Gastrocnemius medialis (tissue), 4 donors: ENCODE measurements around the gene RBM48. TPM values are rescaled to one million over a fixed set of nuclear protein-coding genes. Genes with fewer than 3 reads are reported as not detected.

Experiments
- ATAC-seq, 2 donors: fragments of 150-250 bp; one replicate each; pipeline ENCODE4 v1.9.1; 2016
- DNase-seq, 2 donors: peaks; one replicate each; pipeline ENCODE4 v3.0.0-alpha.2; 2019
- H3K27ac ChIP-seq, 4 donors: fragments of 200-600 bp; sonication (generic); 1 replicate in 1 of 4; 2 replicates in 3 of 4; pipeline ENCODE4 v1.5.1; 2016 to 2018; ENCODE audit warnings: mild to moderate bottlenecking in 2 of 4, moderate library complexity in 1 of 4
- H3K27me3 ChIP-seq, 3 donors: fragments of 200-600 bp; sonication (generic) in 2 of 3; 1 replicate in 1 of 3; 2 replicates in 2 of 3; pipeline versions ENCODE4 v1.5.1 to v1.6.0; 2016 to 2019; ENCODE audit warnings: mild to moderate bottlenecking in 1 of 3, moderate library complexity in 1 of 3
- H3K36me3 ChIP-seq, 2 donors: fragments of 200-600 bp; sonication (generic) in 1 of 2; one replicate each; pipeline ENCODE4 v1.5.1; 2017 to 2018
- H3K4me1 ChIP-seq, 2 donors: fragments of 200-600 bp; sonication (generic) in 1 of 2; one replicate each; pipeline ENCODE4 v1.5.1; 2016 to 2017; ENCODE audit warnings: mild to moderate bottlenecking in 2 of 2
- H3K4me3 ChIP-seq, 4 donors: fragments of 200-600 bp; sonication (generic) in 3 of 4; 1 replicate in 1 of 4; 2 replicates in 3 of 4; pipeline ENCODE4 v1.5.1; 2016 to 2019; ENCODE audit warnings: mild to moderate bottlenecking in 2 of 4
- H3K9me3 ChIP-seq, 3 donors: fragments of 200-600 bp; sonication (generic) in 2 of 3; 1 replicate in 1 of 3; 2 replicates in 2 of 3; pipeline ENCODE4 v1.5.1; 2016 to 2019
- CTCF ChIP-seq, 5 experiments: fragments of 450-650 bp in 3 of 5; fragments of 200-600 bp in 2 of 5; sonication (generic) in 2 of 5; IDR thresholded peaks in 4 of 5; conservative IDR thresholded peaks in 1 of 5; 1 replicate in 4 of 5; 2 replicates in 1 of 5; pipeline ENCODE4 v1.5.1; 2016 to 2019; ENCODE audit warnings: antibody characterized with exemption in 5 of 5, mild to moderate bottlenecking in 3 of 5, moderate library complexity in 3 of 5
- POLR2A ChIP-seq, 2 donors: fragments of 450-650 bp; IDR thresholded peaks; one replicate each; pipeline ENCODE4 v1.6.1; 2017; ENCODE audit warnings: antibody characterized with exemption in 2 of 2, mild to moderate bottlenecking in 2 of 2, moderate library complexity in 2 of 2
- in situ Hi-C, 4 donors: fragments of 200-750 bp; cut with MboI; loops; one replicate each; pipeline versions ENCODE4 v1.15.0 to v1.8.0; 2017; ENCODE audit warnings: low sequenced_read_pairs in 4 of 4
- intact Hi-C: fragments of 100-400 bp; cut with DNase I; formaldehyde crosslinking; loops from one replicate; pipeline ENCODE4 v1.15.1; 2023; ENCODE audit warnings: low total_unique reads
- total RNA-seq, 4 donors: library from RNA; depleted of rRNA; stranded (reverse); fragments of >200 nt; gene quantifications; one replicate each; pipeline versions ENCODE4 v1.1.0 to v1.2.3, GENCODE V29; 2016

Gene RBM48
- total RNA-seq, 4 donors from 2014 or later, result 8.0 to 11.2 (median 8.8) TPM

- DNase-seq (no peak), ATAC-seq (no peak)
- no peaks in the 10 kb centered on the region for H3K4me1 ChIP-seq
- no peaks in the 10 kb centered on the region for H3K27me3 ChIP-seq
- TF ChIP-seq POLR2A (IDR thresholded peaks at IDR 0.05) (no peak), CTCF (IDR thresholded peaks at IDR 0.05 in 4 of 5, conservative IDR thresholded peaks at IDR 0.05 in 1 of 5) (no peak)
- intact Hi-C loops (no loop called here), in situ Hi-C loops (no loop called here)
- H3K4me3 ChIP-seq, result no peak overlapping the region
- H3K36me3 ChIP-seq, result peaks cover 0 to 27% of the 10 kb centered on the region in 2 donors
- no peak overlapping the region for H3K27ac ChIP-seq
- H3K9me3 ChIP-seq, result no peaks in the 10 kb centered on the region
Measured at GRCh38 chr7:92517631-92518030, 11.0 kb upstream of the RBM48 start.

DNA sequence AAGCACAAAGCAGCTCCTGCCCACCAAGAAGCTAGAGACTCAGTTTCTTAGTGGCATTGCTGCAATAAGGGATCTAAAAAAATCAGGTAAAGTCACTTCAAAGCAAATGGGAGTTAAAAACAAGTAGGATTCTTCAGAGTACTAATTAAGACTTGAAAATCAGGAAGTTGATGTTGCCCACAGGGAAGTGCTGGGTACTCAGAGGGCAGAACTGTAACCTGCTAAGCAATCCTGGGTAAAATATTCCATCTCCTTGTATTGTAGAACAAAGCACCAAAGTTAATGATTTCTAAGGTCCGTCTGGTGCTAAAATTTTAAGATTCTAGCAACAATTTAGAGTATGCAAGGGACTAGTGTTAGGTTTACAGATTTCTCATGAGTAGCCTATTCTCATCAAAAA, 8.6 kb upstream of the RBM48 start:
- Histone ChIP-seq H3K36me3 (peaks cover 0 to 27% of the 10 kb centered on the region in 2 donors), H3K27me3 (no peaks in the 10 kb centered on the region), H3K4me3 (no peak overlapping the region), H3K4me1 (peaks cover 0 to 4% of the 10 kb centered on the region in 2 donors), H3K27ac (no peak overlapping the region), H3K9me3 (no peaks in the 10 kb centered on the region)
- ATAC-seq, result no peak
- TF ChIP-seq CTCF (IDR thresholded peaks at IDR 0.05 in 4 of 5, conservative IDR thresholded peaks at IDR 0.05 in 1 of 5) (no peak), POLR2A (IDR thresholded peaks at IDR 0.05) (no peak)
- intact Hi-C loops, result no loop called here
- in situ Hi-C loops, result no loop called here
- DNase-seq, result no peak

DNA sequence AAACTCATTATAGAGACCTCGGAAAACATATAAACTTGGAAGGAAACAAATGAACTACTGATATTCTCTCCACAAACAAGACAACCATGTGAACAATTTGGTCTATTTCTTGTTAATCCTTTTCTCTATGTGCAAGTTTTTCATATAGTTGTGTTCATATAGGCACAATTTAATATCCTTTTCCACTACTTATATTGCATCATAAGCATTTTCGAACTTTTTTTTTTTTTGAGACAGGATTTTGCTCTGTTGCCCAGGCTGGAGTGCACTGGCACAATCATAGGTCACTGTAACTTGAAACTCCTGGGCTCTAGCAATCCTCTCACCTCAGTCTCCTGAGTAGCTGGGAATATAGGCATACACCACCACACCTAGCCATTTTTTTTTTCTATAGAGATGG, 5.5 kb upstream of the RBM48 start:
- TF ChIP-seq CTCF (IDR thresholded peaks at IDR 0.05 in 4 of 5, conservative IDR thresholded peaks at IDR 0.05 in 1 of 5), result no peak
- Histone ChIP-seq H3K4me1 (peaks cover 10 to 15% of the 10 kb centered on the region in 2 donors), H3K9me3 (no peaks in the 10 kb centered on the region), H3K4me3 (no peak overlapping the region), H3K27ac (no peak overlapping the region), H3K27me3 (no peaks in the 10 kb centered on the region), H3K36me3 (peaks cover 0 to 12% of the 10 kb centered on the region in 2 donors)
- intact Hi-C loops, result no loop called here
- DNase-seq (no peak), ATAC-seq (no peak)
- in situ Hi-C loops, result no loop called here

DNA sequence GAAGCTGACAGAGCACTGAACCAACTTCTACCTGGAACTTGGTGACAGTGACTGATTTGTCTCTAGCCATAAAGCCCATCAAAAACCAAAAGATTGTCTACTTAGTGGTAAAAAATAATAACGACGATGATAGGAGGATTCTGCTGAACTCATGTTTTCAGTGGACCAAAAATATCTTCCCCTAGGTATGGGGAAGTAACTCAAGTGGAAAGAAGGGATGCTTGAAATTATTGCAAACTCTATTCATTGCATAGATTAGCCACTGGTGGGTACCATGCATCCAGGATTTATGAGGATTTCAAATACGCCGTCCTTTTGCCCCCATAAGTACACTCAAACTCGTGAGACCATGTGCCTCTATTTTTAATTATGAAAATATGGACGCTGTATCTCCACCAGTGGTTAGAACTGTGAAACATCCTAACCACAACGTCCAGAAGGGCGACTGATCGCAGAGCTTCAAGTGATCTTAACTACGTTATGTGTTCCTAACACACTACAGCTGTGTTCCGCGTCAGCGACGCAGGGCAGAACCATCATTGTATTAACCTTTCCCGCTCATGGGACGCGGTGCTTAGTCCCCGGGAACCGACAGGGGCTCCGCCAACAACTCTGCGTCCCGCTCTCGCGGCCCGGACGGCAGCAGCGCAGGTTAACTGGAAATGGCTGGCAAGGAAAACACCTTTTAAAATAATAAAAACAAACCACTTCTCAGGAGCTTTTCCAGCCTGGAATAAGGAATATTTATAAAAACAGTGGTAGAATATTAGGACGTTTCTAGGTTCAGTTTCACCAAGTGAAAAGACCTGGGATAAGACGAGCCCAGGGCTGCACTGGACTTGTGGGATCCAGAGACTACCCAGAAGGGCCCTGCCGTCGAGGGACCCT, 1.1 kb upstream of the RBM48 start:
- peaks cover 18 to 23% of the 10 kb centered on the region in 2 donors for H3K4me1 ChIP-seq

More for the DNA sequence above, 1.1 kb upstream of the RBM48 start:
- peak; percentile 14 to 22 for ATAC-seq
- no peaks in the 10 kb centered on the region for H3K9me3 ChIP-seq
- DNase-seq, result peak in 1 of 2 donors; percentile 27
- H3K36me3 ChIP-seq, result peaks cover 0 to 22% of the 10 kb centered on the region in 2 donors
- in situ Hi-C loops (loop anchor here in 1 of 4 donors (25.0 kb wide), 1 partner anchor 290 kb away; the partner anchor contains the start of genes ANKIB1 and KRIT1), intact Hi-C loops (loop anchor here (1.0 to 5.0 kb wide), 5 partner anchors 65 to 393 kb away; partner anchors contain the start of genes ANKIB1, CDK6, CYP51A1 and FAM133B)
- TF ChIP-seq CTCF (IDR thresholded peaks at IDR 0.05 in 4 of 5, conservative IDR thresholded peaks at IDR 0.05 in 1 of 5) (peak in 1 of 5 experiments; percentile 28), POLR2A (IDR thresholded peaks at IDR 0.05) (no peak)
- H3K27me3 ChIP-seq, result no peaks in the 10 kb centered on the region
- H3K4me3 ChIP-seq, result peak overlapping the region; percentile 73 to 96 (median 88)
- peak overlapping the region; percentile 81 to 90 (median 88) for H3K27ac ChIP-seq
